Hepatic stellate cell (primary cell): ENCODE results near the gene NOX5.

ENCODE experiments used
- DNase-seq: peaks from one replicate; pipeline ENCODE4 v3.0.0; 2011; ENCODE audit warnings: low spot score

Gene NOX5

GRCh38 chr15:69100821-69101220, 86.3 kb downstream of the NOX5 start:
- no peak for DNase-seq

GRCh38 chr15:69104050-69104750, 89.7 kb downstream of the NOX5 start:
- no peak for DNase-seq

DNA sequence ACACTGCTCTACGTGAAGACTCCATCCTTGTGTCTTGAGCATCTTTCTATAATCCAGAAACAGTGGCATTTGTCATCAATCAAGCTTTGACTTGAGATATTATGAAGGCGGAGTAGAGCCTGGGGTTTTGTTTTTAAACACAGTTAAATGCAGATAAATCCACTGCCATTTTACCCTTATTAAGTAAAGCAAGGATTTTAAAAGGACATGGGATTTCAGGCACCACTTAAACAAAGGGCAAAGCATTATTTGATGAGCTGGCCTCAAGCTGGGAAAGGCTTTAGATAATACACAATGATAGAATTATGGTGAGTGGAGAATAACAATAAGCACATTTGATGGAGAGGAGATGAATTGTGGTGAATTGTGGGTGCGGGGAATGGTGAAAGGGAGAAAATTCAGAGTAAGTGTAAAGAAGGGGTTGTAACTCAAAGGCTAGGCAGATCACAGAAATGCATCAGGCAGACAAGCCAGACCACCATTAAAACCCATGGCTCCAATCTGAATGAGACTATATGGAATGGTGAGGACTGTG, 91.0 kb downstream of the NOX5 start:
- no peak for DNase-seq

GRCh38 chr15:69107025-69107620, 92.6 kb downstream of the NOX5 start:
- DNase-seq, result no peak
